ENCODE data around the gene EARS2.
"Not testable (repeated sequence)": the region's sequence is repeated elsewhere in the genome, so short reads cannot be mapped to it uniquely, and the experiment has no call there.

EARS2 gene

DNA sequence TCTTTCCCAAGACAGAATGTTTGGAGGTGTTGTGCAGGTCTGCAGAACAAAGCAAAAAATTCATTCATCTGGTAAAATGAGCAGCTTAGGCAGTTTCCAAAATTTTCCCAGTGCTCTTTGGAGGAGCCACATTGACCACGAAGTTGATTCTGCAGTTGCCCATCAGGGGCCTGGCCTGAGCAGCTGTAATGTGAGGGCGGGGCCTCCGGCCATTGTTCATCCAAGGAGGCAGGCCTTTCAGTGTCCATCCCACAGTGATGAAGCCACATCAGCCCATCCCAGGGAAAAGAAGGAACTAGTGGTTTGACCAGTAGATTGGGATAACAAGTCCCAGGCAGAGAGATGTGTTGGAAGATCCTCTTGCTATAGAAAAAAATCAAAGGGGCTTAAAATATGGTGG, 10.5 kb upstream of the EARS2 start:
- no peak for DNase-seq (ENCODE audit: low spot score)

DNA sequence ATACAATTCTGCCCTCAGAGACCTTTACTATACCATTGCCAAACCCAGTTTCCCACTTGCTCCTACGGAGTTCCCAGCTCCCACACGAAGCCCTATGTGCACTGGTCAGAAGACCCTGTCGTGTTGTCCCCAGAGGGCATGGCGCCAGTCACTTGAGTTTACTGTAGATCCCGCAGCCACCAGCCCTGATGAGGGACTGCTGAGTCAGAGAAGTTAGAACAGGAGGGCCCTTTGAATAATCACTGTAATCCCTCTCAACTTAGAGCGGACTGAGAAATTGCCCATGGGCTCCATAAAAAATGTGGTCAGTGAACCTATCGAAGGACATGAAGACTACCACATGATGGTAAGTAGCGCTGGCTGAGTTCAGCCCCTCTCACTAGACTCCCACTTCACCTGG, 9.6 kb upstream of the EARS2 start:
- no peak for DNase-seq (ENCODE audit: low spot score)

DNA sequence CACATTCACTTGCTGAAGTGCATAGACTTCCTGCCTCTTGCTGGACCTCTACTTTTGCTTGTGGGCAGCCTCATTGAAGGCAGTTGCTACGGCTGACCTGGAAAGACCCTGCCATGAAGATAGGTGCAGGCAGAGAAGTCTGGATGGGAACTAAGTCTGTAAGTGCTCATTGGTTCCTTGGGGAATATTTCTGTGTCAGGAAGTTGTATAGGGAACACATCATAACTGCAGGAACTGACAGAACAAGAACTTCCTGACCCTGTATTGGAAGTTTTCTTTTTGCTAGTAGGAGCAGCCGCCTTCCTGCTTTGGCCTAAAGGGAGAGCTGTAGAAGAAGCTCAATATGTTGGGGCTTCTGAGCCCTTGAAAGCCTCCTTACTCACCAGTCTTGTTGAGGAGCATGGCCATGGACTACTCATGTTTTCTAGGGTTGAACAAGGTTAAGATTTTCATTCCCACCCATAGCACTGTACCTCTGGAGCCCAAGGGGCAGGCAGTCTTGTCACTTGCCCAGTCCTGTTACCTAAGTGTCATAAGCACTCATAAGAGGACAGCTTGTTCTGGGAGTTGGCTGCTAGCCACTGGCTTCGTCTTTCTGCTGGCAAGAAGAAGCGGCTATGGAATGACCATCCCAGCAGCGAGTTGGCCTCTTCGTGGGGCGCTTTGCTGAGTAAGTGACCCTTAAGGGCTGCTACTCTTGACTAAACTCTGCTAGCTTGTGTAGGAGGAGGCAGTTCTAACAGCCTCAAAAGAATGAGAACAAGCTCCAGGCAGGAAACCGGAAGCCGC, 7.6 kb upstream of the EARS2 start:
- DNase-seq (ENCODE audit: low spot score): no peak

DNA sequence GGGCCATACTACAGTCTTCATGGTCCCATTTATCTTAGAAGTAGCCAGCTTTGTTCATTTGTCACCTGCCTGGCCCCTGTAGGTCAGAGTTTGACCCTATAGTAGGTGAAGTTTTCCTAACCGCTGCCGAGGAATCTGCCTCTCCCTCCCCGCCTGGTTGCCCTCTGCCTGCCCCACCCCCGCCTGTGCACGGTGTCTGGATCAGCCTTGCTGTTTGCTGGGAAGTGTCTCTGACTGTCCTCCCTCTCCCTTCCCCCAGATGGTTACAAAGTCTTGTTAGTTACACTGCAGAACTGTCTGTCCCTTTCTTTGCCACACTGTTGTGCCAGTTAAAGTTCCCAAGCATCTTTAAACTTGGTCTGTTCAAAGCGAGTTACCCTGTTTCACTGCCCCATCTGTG, 6.0 kb upstream of the EARS2 start:
- no peak for DNase-seq (ENCODE audit: low spot score)

DNA sequence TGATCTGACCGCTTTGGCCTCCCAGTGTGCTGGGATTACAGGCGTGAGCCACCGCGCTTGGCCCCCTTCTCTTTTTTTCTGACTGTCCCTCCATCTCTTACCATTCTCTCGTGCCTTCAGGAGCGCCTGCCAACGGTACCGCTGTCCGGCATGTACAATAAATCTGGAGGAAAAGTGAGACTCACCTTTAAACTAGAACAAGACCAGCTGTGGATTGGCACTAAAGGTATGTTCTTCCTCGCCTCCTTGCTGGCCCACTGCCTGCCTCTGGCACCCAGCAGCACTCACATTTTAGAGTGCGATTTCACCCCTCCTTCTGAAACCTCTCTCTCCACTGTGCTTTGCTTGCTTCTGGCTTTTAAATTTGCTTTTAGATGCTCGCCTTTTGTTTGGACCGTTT, 5.4 kb upstream of the EARS2 start:
- DNase-seq (ENCODE audit: low spot score): no peak

DNA sequence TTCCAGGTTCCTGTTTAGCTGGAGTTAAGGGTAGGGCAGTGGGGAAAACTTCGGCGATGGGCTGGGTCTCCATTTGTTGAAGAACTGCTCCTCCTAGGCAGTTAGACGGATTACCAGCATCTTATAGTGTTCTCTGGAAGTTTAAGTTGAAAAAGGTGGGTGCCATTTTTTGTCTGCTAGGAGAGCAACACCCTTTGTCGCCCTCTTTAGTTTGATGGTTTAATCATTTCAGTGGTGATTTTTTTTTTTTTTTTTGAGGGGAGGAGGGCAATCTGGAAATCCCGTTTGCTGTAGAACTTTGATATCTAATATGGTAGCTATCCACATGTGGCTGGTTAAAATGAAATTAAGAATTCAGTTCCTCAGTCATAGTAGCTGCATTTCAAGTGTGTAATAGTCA, 4.4 kb upstream of the EARS2 start:
- no peak for DNase-seq (ENCODE audit: low spot score)

DNA sequence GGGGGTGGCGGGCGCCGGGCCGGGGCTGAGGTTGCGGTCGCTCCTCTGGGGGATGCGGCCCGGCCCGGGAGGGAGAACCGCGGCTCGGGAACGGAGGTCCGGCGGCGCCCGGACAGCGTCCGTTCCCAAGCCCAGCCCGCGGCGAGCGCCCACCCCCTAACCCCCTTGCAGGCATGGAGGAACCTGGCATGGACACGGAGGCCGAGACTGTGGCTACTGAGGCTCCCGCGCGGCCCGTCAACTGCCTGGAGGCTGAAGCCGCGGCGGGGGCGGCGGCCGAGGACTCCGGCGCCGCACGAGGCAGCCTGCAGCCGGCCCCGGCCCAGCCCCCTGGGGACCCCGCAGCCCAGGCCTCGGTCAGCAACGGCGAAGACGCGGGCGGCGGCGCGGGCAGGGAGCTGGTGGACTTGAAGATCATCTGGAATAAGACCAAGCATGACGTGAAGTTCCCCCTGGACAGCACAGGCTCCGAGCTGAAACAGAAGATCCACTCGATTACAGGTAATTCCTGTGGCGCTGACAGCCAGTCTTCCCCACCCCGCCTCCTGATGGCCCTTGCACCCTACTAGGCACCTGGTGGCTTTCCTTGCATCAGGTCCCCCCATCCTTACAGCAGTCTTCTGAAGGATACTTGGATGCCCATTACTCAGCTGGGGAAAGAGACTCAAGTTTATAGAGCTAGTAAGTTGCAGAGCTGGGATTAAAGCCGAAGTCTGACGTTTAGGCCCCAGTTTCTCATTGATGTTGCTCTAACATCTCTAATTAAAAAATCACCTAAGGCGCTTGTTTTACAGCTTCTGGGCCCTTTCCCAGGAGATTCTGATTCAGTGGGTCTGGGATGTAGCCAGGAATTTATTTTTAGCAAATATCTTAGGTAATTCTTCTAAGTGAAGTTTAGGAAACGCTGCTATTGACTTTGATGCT, 891 bp upstream of the EARS2 start:
- DNase-seq (ENCODE audit: low spot score): no peak

DNA sequence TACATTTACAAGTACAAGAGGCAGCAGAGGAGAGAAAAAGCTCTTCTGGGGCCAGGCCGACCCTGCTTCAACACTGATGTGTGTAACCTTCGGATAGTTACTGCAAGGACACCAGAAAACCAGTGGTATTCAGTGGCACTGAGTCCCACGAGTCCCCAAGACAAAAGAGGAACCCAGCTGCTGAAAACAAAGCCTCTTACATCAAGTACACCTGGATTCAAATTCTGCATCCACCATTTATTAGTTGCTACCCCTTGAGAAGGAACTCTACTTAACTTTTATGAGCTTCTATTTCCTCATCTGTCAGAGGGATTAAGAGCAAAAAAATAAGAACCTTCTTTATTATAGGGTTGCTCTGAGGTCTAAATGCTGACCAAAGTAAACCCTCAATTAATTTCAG, 2.6 kb downstream of the EARS2 start:
- DNase-seq (ENCODE audit: low spot score): no peak

DNA sequence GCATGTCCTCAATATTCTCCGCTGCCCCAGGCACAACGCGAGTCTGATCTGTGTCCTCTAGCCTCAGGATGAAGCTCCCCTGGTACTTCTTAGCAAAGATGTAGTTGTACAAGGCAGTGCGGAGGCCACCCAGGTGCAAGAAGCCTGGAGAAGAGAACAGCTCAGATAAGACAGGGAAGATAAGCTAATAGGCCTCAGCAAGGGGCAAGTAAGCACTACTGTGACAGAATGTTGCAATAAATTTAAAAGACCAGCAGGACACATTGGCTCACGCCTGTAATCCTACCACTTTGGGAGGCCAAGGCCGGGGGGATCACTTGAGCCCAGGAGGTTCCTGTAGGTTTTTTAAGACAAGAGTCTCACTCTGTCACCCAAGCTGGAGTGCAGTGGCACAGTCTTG, 5.0 kb downstream of the EARS2 start:
- no peak for DNase-seq (ENCODE audit: low spot score)

DNA sequence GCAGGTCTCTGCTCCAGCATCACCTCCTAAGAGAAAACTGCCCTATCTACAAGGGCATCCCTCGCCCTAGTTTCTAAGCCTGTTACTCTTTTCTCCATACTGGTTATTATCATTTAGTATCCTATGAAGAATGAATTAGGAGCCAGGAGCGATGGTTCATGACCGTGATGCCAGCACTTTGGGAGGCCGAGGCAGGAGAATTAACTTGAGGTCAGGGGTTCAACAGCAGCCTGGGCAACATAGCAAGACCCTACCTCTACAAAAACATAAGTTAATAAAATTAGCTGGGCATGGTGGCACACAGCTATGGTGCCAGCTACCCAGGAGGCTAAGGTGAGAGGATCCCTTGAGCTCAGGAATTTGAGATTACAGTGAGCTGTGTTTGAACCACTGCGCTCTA, 7.2 kb downstream of the EARS2 start:
- no peak for DNase-seq (ENCODE audit: low spot score)

DNA sequence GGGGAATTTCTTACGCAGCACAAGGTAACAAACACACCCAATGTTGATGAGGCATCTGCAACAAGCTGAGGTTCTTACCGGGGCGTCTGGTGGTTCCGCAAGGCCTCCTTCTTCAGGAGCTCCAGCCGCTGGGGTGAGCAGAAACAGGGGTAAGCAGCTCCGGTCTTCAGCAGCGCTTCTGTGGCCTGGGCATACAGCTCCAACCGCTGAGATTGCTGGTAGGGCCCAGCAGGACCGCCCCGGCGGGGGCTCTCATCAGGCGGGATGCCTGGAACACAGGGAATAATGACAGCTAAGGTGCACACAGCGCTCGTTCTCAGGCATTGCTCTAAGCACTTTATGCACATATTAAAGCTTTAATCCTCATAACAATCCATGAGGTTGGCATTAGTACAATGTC, 12.7 kb downstream of the EARS2 start:
- DNase-seq (ENCODE audit: low spot score): no peak

DNA sequence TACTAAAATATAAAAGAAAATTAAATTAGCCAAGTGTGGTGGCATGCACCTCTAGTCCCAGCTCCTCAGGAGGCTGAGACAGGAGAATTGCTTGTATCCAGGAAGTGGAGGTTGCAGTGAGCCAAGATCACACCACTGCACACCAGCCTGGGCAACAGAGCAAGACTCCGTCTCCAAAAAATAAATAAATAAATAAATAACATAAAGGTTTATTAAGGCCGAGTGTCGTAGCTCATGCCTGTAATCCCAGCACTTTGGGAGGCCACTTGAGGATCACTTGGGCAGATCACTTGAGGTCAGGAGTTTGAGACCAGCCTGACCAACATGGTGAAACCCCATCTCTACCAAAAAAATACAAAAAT, 16.4 kb downstream of the EARS2 start:
- DNase-seq (ENCODE audit: low spot score): not testable (repeated sequence)

DNA sequence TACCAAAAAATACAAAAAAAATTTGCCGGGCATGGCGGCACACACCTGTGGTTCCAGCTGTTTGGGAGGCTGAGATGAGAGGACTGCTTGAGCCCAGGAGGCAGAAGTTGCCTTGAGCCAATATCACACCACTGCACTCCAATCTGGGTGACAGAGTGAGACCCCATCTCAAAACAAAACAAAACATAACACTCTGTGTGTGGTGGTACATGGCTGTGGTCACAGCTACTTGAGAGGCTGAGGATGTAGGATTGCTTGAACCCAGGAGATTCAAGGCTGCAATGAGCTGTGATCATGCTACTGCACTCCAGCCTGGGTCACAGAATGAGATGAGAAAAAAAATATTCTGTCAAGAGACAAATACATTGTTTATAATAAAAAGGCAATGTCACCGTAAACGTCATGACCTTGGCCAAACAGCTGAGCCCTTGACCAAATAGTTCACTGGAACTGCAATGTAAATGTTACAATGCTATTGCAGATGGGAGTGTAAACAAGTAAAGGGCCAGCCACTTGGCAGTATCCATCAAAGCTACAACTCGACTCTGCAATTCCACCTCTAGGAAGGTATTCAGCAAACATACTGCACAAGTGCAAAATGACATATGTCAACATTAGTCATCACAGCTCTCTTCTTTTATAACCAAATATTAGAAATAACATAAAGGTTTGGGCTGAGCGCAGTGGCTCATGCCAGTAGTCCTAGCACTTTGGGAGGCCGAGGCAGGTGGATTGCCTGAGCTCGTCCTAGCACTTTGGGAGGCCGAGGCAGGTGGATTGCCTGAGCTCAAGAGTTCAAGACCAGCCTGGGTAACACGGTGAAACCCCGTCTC, 16.9 kb downstream of the EARS2 start:
- DNase-seq (ENCODE audit: low spot score): no peak

DNA sequence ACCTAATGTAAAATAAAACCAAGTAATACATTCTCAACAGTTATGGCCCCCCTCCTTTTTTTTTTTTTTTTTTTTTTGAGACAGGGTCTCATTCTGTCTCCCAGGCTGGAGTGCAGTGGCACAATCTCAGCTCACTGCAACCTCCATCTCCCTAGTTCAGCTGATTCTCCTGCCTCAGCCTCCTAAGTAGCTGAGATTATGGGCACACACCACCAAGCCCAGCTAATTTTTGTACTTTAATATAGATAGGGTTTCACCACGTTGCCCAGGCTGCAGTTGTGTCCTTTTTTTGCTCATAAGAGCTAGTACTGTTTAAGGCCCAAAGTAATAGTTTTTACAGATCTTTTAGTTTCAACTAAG, 18.3 kb downstream of the EARS2 start:
- no peak for DNase-seq (ENCODE audit: low spot score)

DNA sequence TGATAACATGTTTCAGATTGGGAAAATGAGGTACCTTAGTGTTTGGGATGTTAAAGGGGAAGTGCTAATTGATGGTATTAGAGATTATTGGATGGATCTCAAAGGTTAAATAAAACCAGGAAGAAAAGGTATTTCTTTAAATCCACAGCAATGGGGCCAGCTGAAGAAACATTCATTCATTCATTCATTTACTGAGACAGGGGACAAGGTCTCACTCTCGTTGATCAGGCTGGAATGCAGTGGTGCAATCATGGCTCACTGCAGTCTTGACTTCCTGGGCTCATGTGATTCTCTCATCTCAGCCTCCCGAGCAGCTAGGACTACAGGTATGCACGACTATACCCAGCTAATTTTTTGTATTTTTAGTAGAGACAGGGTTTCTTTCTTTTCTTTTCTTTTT, 19.8 kb downstream of the EARS2 start:
- DNase-seq (ENCODE audit: low spot score): no peak

DNA sequence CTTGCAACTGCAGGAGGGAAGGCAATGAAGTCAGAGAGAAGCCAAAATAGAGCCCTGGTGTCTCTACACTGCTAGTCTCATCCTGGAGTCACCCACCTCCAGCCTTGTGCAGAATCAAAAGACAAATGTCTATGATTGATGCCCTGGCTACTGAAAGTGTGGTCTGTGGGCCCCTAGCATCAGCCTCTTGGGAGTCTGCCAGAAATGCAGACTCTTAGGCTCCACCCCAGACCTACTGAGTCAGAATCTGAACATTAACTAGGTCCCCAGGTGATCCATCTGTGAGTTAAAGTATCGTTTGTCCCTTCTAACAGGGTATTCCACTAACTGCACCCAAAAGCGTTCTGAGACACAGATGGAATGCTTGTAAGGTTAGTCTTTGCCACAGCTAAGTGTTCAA, 21.2 kb downstream of the EARS2 start:
- no peak for DNase-seq (ENCODE audit: low spot score)

DNA sequence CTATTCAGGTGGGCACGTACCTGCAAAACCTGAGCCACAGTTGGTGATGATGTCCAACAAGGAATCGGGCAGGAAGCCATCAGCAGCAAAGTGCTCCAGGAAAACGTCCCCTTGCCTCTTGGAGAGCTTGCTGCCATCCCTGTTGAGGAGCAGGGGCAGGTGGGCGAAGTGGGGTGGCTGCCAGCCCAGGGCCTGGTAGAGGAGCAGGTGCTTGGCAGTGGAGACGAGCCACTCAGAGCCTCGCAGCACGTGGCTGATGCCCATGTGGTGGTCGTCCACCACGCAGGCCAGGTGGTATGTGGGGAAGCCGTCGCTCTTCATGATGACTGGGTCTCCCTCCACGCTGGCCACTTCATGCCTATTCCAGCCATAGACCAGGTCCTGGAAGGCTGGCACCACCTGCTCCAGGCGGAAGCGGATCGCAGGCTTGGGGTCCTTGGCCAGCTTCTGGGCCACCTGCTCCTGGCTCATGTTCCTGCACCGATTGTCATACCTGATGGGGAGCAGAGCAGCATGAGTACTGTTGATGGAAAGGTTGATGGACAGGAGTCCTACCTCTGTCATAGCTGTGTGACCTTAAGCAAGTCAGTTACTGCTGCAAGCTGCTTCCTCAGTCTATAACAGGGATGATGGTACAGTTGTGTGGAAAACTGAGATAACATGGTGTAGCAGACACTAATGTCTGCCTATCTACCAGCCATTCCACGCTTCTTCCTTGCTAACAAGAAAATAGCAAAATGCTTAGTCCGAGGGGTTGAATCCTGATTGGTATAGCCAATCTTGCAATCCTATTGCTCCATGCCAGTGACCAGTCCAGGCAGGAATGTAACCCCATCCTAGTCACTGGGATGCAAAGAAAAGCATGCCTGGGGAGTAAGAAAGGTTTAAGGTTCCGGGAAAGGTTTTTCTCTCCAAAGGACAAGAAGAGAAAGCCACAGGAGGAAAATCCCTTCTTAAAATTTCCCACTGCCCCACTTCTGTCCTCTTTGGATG, 22.0 kb downstream of the EARS2 start:
- no peak for DNase-seq (ENCODE audit: low spot score)

DNA sequence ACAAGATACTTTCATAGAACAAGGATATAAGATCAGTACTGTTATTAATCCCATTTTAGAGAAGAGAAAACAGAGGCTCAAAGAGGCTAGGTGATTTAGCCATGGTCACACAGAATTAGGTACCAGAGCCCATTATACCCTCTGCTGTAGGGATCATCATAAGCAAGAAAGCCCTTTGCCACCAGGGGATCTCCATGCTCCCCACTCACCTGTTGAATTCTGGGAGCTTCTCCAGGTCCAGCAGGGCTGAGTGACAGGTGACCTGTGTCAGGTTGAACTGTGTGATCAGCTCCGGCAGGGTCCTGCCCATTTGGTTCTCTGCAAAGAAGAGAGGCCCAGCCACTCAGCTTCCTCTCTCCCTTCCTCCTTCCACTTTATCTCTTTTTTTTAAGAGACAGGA, 24.7 kb downstream of the EARS2 start:
- DNase-seq (ENCODE audit: low spot score): no peak

DNA sequence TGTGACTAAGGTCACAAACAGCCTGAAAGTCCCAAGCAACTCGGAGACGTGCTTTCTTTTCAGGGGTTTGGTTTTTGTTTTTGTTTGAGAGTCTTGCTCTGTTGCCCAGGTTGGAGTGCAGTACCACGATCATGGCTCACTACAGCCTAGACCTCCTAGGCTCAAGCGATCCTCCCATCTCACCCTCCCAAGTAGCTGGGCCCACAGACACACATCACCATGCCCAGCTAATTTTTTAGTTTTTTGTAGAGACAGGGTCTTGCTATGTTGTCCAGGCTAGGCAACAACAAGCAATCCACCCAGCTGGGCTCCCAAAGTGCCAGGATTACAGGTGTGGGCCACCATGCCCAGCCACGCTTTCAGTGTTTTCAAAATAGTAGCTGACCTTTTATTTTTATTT, 27.1 kb downstream of the EARS2 start:
- DNase-seq (ENCODE audit: low spot score): no peak

DNA sequence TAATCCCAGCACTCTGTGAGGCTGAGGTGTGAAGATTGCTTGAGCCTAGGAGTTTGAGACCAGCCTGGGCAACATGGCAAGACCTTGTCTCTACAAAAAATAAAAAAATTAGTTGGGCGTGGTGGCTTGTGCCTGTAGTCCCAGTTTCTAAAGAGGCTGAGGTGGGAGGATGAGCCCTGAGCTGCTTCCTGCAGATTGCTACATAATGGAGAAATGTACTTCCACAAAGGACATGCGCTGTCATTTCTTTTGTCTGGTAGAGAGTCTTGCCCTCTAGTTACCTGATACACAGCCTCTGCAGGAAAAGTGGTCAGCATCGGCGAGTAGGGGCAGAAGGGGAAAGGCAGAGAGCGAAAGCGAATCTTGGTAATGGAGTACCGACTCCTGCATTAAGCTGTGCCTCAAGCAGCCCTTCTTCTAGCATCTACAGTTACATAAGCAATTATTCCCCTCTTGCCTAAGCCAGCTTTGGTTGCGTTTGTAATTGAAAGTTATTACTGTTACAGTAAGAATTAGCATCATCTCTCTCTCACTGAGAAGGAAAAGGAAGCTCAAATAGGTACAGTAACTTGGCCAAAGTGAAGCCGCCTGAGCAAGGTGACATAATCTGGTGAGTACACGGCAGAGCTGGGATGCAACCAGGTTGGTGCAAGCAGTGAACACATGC, 28.4 kb downstream of the EARS2 start:
- no peak for DNase-seq (ENCODE audit: low spot score)
